GM23338 (cell line): ENCODE results near the gene TBX19. TPM values are rescaled to one million over a fixed set of nuclear protein-coding genes. Genes with fewer than 3 reads are reported as not detected.

Source experiments
- ATAC-seq: fragments of 200-7000 bp; cut with Tn5 transposase; 3 replicates; pipeline ENCODE4 v1.9.1; 2020
- DNase-seq: peaks from one replicate; pipeline ENCODE4 v3.0.0-alpha.2; 2015; ENCODE audit warnings: low spot score
- H2AFZ ChIP-seq: fragments of 200-600 bp; sonication (generic); 2 replicates; pipeline ENCODE4 v1.8.0; 2016; ENCODE audit warnings: antibody characterized with exemption, mild to moderate bottlenecking, moderate library complexity
- H3F3A ChIP-seq: fragments of 200-600 bp; sonication (generic); replicated peaks from 2 replicates; pipeline ENCODE4 v1.8.0; 2017; ENCODE audit warnings: antibody characterized with exemption, mixed run types, low read depth
- H3K27ac ChIP-seq: fragments of 200-600 bp; sonication (generic); 2 replicates; pipeline ENCODE4 v1.6.1; 2016; ENCODE audit warnings: low read depth
- H3K27me3 ChIP-seq: fragments of 200-600 bp; sonication (generic); 2 replicates; pipeline ENCODE4 v1.8.0; 2016; ENCODE audit warnings: mild to moderate bottlenecking, mixed run types, moderate library complexity; ENCODE audit not compliant: insufficient read depth
- H3K36me3 ChIP-seq: fragments of 200-600 bp; sonication (generic); 2 replicates; pipeline ENCODE4 v1.8.0; 2016; ENCODE audit warnings: mild to moderate bottlenecking; ENCODE audit not compliant: insufficient read depth
- H3K4me1 ChIP-seq: fragments of 200-600 bp; sonication (generic); 2 replicates; pipeline ENCODE4 v1.8.0; 2016; ENCODE audit warnings: mild to moderate bottlenecking, moderate library complexity; ENCODE audit not compliant: insufficient read depth
- H3K4me2 ChIP-seq: fragments of 200-600 bp; sonication (generic); 2 replicates; pipeline ENCODE4 v1.7.1; 2017; ENCODE audit warnings: mixed run types
- H3K4me3 ChIP-seq: fragments of 200-600 bp; sonication (generic); 2 replicates; pipeline ENCODE4 v1.6.1; 2016; ENCODE audit warnings: mixed run types
- H3K79me2 ChIP-seq: fragments of 200-600 bp; sonication (generic); replicated peaks from 2 replicates; pipeline ENCODE4 v1.8.0; 2017; ENCODE audit warnings: mild to moderate bottlenecking; ENCODE audit not compliant: insufficient read depth
- H3K9me2 ChIP-seq: fragments of 200-600 bp; sonication (generic); 2 replicates; pipeline ENCODE4 v1.8.0; 2017; ENCODE audit not compliant: insufficient read depth
- H4K20me1 ChIP-seq: fragments of 200-600 bp; sonication (generic); replicated peaks from 2 replicates; pipeline ENCODE4 v1.8.0; 2017; ENCODE audit warnings: mild to moderate bottlenecking; ENCODE audit not compliant: insufficient read depth
- H3K27ac Mint-ChIP-seq: 2 replicates; pipeline ENCODE4 v1.8.0; 2020; ENCODE audit warnings: inconsistent platforms, mild to moderate bottlenecking, moderate library complexity, mixed read lengths
- H3K27me3 Mint-ChIP-seq: 3 replicates; pipeline ENCODE4 v1.8.0; 2022; ENCODE audit warnings: low read depth, mild to moderate bottlenecking, moderate library complexity, mixed read lengths, inconsistent platforms; ENCODE audit not compliant: insufficient read depth, poor library complexity
- H3K36me3 Mint-ChIP-seq: 3 replicates; pipeline ENCODE4 v1.8.0; 2021; ENCODE audit warnings: low read depth, mild to moderate bottlenecking, inconsistent platforms, moderate library complexity, mixed read lengths
- H3K4me1 Mint-ChIP-seq: 3 replicates; pipeline ENCODE4 v1.8.0; 2020; ENCODE audit warnings: mild to moderate bottlenecking, inconsistent platforms, mixed read lengths
- H3K4me3 Mint-ChIP-seq: 3 replicates; pipeline ENCODE4 v1.8.0; 2021; ENCODE audit warnings: moderate library complexity, mild to moderate bottlenecking, inconsistent platforms, mixed read lengths
- H3K9me3 Mint-ChIP-seq: 3 replicates; pipeline ENCODE4 v1.8.0; 2020; ENCODE audit warnings: moderate library complexity, mild to moderate bottlenecking, inconsistent platforms, mixed read lengths
- CREB1 ChIP-seq: fragments of 250-450 bp; sonication (Bioruptor Pico); IDR thresholded peaks from 2 replicates; pipeline ENCODE4 v1.5.0; 2020; ENCODE audit warnings: low read depth, mild to moderate bottlenecking, moderate library complexity
- CTCF ChIP-seq, 2 experiments: fragments of 200-600 bp in 1 of 2; sonication (generic) in 1 of 2; conservative IDR thresholded peaks; 2 replicates each; pipeline versions ENCODE4 v1.5.1 to v1.6.1; 2016 to 2017; ENCODE audit warnings: antibody characterized with exemption in 2 of 2, low read depth in 2 of 2, mild to moderate bottlenecking in 2 of 2, moderate library complexity in 1 of 2
- ETS1 ChIP-seq: IDR thresholded peaks from 2 replicates; pipeline ENCODE4 v1.6.1; 2016; ENCODE audit warnings: antibody characterized with exemption
- EZH2 ChIP-seq: fragments of 200-600 bp; sonication (generic); IDR thresholded peaks from one replicate; pipeline ENCODE4 v1.8.0; 2017; ENCODE audit warnings: antibody characterized with exemption, mild to moderate bottlenecking, low read depth; ENCODE audit not compliant: unreplicated experiment
- EZH2phosphoT487 ChIP-seq: fragments of 200-600 bp; sonication (generic); IDR thresholded peaks from one replicate; pipeline ENCODE4 v1.8.1; 2018; ENCODE audit warnings: antibody characterized with exemption; ENCODE audit not compliant: unreplicated experiment
- JUNB ChIP-seq: IDR thresholded peaks from one replicate; pipeline ENCODE4 v1.6.1; 2016; ENCODE audit warnings: antibody characterized with exemption; ENCODE audit not compliant: unreplicated experiment
- NANOG ChIP-seq: IDR thresholded peaks from 2 replicates; pipeline ENCODE4 v1.6.1; 2016; ENCODE audit warnings: antibody characterized with exemption, borderline replicate concordance
- POLR2AphosphoS5 ChIP-seq: IDR thresholded peaks from 2 replicates; pipeline ENCODE4 v1.6.1; 2016; ENCODE audit warnings: antibody characterized with exemption, low read depth
- STAT1 ChIP-seq: IDR thresholded peaks from one replicate; pipeline ENCODE4 v1.6.1; 2016; ENCODE audit warnings: antibody characterized with exemption; ENCODE audit not compliant: unreplicated experiment
- ZNF114 ChIP-seq: fragments of 250-450 bp; sonication (Bioruptor Pico); IDR thresholded peaks from 2 replicates; pipeline ENCODE4 v1.5.0; 2020; ENCODE audit warnings: mild to moderate bottlenecking, moderate library complexity
- ZNF331 ChIP-seq: fragments of 250-450 bp; sonication (Bioruptor Pico); IDR thresholded peaks from 2 replicates; pipeline ENCODE4 v1.5.0; 2020; ENCODE audit warnings: low read depth, mild to moderate bottlenecking, moderate library complexity
- ZNF462 ChIP-seq: fragments of 250-450 bp; sonication (Bioruptor Pico); IDR thresholded peaks from 2 replicates; pipeline ENCODE4 v1.5.0; 2020; ENCODE audit warnings: mild to moderate bottlenecking, moderate library complexity
- polyA plus RNA-seq: library from polyadenylated mRNA; unstranded; fragments of >200 nt; fragmentation: Nextera tagmentation; extraction: Ambion mirVana; gene quantifications from 2 replicates; pipeline ENCODE4 v1.2.1, GENCODE V29; 2016
- total RNA-seq: library from RNA; depleted of rRNA; stranded (reverse); fragments of >200 nt; shearing (Covaris generic); gene quantifications from 2 replicates; pipeline ENCODE4 v1.2.3, GENCODE V29; 2014
- TF ChIP-seq, protein P1 (sequence below): IDR thresholded peaks from one replicate; pipeline ENCODE4 v1.6.1; 2018; ENCODE audit warnings: antibody characterized with exemption; ENCODE audit not compliant: unreplicated experiment

TBX19 gene
- total and polyA plus RNA-seq, 2 experiments from 2014 or later: 0.76 to 1.1 TPM

DNA sequence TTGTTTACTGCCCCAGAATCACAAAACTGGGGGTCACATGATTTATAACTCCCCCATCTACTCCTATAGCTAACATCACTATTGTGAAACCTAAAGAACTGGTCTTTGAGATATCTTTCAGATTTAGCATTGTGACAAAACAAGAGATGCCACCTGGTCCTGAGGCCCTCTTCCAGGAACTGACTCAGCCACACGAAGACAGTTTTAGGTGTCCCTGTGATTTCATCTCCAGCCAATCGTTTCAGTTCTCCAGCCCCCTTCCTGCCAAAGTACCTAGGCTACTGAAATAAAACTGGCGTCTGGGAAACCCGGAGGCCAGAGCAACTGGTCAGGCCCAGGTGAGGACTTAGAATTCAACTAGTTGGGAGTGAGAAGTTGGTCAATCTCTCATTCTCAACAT lies 36.6 kb downstream of the TBX19 start:
- H3K36me3 Mint-ChIP-seq: no peaks in the 10 kb centered on the region
- H3K27me3 Mint-ChIP-seq: peaks cover 2% of the 10 kb centered on the region
- Histone ChIP-seq H3K27me3 (no peaks in the 10 kb centered on the region), H4K20me1 (no peaks in the 10 kb centered on the region), H3K4me2 (no peak overlapping the region), H2AFZ (no peak overlapping the region), H3K27ac (no peak overlapping the region), H3K9me2 (peaks cover 18% of the 10 kb centered on the region; the same call in 1 of the 2 replicates), H3K36me3 (no peaks in the 10 kb centered on the region), H3K4me3 (no peak overlapping the region), H3F3A (no peaks in the 10 kb centered on the region), H3K4me1 (0 out of 2 replicates have a peak, but pooled peaks cover 17% of the 10 kb centered on the region), H3K79me2 (no peaks in the 10 kb centered on the region)
- ATAC-seq (no peak), DNase-seq (no peak)
- no peaks in the 10 kb centered on the region for H3K9me3 Mint-ChIP-seq
- H3K4me3 Mint-ChIP-seq: no peak overlapping the region
- H3K4me1 Mint-ChIP-seq: peaks cover 16% of the 10 kb centered on the region
- TF ChIP-seq JUNB: no peak
- no peak for TF ChIP-seq ZNF331 (CRISPR knock-in tag)
- TF ChIP-seq ETS1: no peak
- TF ChIP-seq CTCF (conservative IDR thresholded peaks at IDR 0.05; ENCODE audit: low read depth in 2 of 2): no peak
- TF ChIP-seq NANOG: no peak
- TF ChIP-seq, protein P1, sequence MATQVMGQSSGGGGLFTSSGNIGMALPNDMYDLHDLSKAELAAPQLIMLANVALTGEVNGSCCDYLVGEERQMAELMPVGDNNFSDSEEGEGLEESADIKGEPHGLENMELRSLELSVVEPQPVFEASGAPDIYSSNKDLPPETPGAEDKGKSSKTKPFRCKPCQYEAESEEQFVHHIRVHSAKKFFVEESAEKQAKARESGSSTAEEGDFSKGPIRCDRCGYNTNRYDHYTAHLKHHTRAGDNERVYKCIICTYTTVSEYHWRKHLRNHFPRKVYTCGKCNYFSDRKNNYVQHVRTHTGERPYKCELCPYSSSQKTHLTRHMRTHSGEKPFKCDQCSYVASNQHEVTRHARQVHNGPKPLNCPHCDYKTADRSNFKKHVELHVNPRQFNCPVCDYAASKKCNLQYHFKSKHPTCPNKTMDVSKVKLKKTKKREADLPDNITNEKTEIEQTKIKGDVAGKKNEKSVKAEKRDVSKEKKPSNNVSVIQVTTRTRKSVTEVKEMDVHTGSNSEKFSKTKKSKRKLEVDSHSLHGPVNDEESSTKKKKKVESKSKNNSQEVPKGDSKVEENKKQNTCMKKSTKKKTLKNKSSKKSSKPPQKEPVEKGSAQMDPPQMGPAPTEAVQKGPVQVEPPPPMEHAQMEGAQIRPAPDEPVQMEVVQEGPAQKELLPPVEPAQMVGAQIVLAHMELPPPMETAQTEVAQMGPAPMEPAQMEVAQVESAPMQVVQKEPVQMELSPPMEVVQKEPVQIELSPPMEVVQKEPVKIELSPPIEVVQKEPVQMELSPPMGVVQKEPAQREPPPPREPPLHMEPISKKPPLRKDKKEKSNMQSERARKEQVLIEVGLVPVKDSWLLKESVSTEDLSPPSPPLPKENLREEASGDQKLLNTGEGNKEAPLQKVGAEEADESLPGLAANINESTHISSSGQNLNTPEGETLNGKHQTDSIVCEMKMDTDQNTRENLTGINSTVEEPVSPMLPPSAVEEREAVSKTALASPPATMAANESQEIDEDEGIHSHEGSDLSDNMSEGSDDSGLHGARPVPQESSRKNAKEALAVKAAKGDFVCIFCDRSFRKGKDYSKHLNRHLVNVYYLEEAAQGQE: no peak
- TF ChIP-seq ZNF462 (CRISPR knock-in tag): no peak
- no peak for TF ChIP-seq EZH2phosphoT487
- no peak for TF ChIP-seq EZH2
- TF ChIP-seq CREB1: no peak
- TF ChIP-seq POLR2AphosphoS5: no peak
- no peak for TF ChIP-seq STAT1
- no peak for TF ChIP-seq ZNF114
- no peak overlapping the region for H3K27ac Mint-ChIP-seq
